NCI-H2227 treated with DMSO at 0.1 percent for 48 hours (cell line): ENCODE data around the gene CFDP1.
A peak's percentile ranks its signal among the peaks of the same experiment; 100 is the strongest.

Experiments used
- DNase-seq: peaks from one replicate; lab custom pipeline; 2025; lab: John Stamatoyannopoulos, UW

Gene CFDP1

DNA sequence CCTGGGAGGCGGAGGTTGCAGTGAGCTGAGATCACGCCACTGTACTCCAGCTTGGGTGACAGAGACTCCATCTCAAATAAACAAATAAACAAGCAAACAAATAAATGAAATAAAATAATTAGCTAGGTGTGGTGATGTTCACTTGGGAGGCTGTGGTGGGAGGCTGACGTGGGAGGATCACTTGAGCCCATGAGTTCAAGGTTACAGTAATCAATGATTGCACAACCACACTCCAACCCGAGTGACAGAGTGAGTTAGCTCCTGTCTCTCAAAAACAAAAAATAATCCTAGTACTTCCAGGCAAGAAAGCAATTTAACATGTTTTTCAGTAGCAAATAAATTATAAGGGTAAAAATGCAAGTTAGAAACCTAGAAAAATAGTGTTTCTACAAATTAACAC is 26.4 kb downstream of the CFDP1 start:
- DNase-seq = no peak

DNA sequence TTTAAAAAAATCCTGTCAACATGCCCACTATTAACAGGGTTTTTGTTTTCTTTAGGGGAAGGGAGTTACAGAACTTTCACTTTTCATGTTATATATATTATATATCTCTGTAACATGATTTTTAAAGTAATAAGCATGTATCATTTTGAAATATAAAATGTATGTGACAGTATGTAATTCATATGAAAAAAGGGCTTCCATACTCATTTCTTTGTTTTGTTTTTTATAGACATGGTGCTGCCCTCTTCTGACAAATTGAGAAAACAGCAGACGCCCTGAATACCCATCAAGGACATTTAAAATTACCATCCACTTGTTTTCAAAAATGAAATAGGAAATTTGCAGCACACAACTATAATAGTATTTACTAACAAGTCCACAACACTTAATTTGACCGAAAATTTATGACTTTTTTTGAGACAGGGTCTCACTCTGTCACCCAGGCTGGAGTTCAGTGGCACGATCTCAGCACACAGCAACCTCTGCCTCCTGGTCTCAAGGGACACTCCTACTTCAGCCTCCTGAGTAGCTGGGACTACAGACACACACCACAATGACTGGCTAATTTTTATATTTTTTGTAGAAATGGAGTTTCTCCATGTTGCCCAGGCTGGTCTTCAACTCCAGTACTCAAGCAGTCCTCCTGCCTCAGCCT is 30.4 kb downstream of the CFDP1 start:
- DNase-seq = peak; percentile 12

DNA sequence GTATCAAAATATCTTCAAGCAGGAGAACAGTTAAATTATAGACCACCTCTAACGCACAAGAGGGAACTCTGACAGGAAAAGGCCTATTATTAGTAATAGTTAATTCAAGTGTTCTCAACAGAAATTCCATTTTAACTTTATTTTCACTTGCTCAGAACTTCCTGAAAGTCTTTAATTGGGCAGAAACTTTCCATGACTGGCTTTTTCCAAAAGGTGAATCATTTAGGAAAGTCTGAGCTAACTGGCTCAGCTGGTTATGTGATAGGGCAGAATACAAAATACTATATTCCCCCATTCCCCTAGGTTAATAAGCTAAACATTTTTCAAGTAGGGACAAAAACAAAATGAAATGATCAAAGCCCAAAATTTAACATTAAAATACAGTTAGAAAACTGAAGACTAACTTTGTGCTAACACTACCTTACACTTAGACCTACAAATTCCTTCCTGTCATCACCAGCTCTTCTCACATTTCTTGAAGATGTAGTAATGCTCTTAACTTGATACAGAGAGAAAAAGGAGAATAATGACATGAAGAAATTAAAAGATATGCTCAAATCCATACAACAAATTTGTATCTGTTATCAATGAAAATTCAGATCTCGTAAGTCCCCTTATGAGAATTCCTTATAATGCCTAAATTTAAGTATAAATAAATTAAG is 31.0 kb downstream of the CFDP1 start:
- no peak for DNase-seq

DNA sequence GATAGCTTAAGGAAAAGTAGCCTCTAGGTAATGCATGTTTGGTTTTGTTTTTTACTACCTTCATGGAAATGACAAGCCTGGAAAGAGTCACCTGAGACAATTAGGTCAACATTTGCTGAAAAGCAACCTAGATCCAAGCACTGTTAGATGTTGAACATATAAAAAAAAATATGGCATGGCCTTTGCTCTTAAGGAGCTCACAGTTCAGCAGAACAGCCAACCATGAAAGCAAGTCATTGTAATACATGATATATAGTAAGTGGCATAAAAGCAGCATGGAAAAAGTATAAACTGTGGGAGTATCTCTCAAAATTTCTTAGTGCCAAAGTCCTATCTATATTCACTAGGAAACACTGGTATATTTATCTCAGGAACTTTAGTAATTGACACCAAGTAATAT is 31.6 kb downstream of the CFDP1 start:
- no peak for DNase-seq

DNA sequence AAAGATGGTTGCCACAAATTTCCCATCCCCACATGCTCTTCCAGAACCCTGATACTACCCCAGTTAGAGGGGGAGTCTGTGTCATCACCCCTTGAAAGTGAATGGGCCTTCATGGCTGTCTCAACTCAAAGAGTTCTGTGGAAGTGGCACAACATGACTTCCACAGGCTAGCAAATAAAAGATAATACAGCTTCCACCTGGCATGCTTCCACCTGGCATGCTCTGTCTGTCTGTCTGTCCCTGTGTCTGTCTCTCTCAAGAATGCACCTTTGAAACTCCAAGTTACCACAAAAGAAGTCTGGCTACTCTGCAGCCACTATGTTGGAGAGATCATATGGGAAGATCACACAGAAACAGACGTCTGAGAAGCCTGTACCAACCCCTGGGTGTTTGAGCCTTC is 35.0 kb downstream of the CFDP1 start:
- no peak for DNase-seq

DNA sequence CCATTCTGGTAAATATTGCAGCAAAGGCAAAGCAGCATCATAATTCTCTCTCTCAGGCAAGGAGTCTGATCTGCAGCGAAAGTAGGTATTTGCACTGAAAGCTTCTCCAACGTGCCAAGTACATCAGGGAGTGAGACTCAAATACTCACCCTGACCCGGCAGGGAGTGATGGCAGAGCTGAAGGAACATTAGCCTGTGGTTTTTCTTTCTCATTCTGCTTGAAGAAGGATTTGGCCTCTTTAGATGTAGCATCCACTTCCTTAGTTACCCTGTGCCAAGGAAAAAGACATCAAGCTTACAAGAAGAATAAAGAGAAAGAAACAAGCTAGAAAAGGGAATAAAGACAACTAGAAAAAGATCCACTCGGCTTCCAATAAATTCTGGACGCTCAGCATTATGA is 38.4 kb downstream of the CFDP1 start:
- DNase-seq = no peak

DNA sequence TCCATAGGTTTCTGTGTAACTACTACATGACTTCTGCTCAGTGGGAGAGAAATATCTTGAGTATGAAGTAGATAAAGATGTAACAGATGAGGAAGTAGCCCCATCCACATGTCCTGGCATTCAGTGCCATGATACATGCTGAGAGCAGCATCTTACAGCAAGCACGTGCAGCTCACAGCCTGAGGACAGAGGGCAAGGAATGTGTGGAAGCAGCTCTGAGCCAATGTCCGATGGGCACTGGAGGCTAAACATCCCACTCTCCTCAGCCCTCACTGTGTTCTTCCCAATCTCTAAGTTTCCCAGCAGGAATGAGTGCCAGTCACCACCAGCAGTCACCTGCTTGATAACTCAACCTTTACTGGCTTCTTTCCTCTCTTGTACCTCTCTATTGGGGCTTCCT is 40.4 kb downstream of the CFDP1 start:
- no peak for DNase-seq

DNA sequence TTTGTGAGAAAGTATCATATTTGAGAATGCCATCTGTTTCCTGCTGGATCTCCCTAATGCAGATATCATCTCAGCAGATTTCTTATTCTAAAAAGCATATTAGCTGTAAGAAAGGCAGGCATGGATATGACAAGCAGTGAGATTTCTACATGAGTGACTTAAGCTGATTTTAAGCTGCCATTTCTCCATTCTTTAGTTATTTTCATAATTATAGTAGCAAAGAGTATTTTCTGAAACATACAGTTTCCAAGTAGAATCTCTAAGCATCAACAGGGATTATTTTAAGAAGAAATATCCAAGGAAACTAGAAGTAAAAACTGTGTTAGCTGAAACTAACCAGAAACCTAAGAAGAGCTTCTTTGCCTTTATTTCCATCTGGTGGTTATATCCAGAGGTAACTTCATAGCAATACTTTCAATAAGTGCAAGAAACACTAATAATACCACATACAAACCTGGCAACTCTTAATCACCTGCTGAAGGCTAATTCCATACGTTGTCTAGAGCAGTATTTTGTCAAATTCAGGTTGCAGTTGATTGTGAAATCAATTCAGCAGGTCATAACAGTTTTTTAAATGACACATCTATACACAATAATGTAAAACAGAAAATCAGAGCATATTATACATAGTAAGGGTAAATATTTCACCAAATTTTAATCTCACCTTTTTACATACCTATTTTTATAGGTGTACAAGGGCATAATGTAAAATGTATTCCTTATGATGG is 42.2 kb downstream of the CFDP1 start:
- DNase-seq = no peak

DNA sequence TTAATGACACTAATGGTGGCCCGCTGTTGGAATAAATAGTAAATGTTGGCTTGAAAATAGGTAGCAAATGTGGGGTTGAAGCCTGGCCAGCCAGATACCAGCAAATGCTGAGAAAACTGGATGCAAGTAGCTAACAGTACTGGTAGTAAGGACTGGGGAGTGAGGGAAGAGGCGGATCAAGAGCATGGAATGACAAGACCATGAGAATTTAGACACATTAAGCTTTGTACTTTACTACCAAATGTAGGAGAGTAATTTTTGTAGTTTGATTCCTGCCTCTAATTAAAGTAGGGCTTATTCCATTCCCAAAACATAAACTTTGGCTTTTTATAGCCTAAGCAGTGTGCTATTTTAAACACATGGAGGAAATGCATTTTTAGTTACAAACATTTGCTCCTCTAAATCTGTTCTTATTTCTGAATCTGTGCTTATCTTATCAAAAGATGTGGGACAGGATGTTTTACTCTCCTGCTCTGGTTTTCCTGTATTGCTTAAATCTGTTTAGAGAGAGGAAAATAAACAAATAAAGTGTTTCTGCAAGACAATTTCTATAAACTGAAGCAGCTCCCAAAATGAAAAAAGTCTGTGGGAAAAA is 44.1 kb downstream of the CFDP1 start:
- DNase-seq = no peak

DNA sequence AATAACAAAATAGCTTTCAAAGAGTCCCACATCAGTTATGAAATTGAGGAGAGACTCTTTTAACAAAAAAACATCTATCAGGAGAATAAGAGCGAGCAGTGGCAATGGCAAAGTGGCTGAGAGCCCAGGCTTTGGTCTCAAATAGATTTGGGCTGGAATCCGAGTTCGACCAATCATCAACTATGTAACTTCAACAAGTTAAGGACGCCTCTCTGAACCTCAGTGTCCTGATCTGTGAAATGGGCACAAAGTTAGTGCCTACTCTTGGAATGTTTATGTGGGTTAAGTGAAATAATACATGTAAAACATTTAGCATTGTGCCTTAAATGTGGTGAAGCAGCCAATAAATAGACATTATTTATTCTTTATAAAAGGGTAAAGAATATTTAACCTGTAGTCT is 45.4 kb downstream of the CFDP1 start:
- DNase-seq = no peak

DNA sequence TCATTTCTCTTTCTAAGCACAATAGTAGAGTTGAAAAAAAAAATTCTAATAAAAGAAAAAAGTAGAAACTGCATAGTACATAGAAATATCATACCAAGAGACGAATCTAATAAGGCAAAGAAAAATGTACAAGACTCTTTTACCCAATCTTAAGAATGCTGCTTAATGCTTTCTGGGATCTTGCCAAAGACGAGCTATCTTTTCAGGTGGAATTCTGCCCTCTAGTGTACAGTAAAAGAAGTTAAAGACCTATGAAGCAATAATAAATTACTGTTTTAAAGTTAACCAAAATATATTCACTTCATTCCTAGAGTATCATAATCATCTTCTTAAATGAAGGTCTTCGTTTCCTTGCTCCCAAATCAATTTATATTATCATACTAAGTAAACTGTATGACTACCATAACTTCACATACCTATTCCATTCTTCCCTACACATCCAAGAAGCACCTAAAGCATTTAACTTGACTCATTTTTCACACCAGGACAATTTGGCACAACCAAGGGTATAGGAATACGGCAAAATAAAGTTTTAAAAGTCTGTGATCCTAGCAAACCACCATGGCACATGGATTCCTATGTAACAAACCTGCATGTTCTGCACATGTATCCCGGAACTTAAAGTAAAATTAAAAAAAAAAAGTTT is 47.7 kb downstream of the CFDP1 start:
- DNase-seq = peak; percentile 34

DNA sequence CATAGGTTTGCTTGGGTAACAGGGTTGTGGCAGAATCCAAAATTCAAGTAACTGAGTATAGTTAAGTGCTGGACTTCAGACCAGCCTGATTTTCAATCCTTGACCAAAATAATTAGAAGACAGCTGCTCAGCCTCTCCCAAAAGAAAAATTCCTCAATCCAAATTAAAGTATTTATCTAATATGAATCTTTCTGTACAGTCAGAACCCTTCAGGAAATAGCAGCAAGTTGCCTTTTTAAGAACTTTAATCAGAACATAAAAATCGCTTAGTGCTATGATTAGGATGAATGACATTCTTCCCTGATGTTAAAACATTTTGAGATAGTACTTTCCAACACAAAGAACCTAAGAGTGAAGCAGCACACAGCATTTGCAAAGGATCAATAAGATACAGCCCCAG is 50.2 kb downstream of the CFDP1 start:
- DNase-seq = no peak

DNA sequence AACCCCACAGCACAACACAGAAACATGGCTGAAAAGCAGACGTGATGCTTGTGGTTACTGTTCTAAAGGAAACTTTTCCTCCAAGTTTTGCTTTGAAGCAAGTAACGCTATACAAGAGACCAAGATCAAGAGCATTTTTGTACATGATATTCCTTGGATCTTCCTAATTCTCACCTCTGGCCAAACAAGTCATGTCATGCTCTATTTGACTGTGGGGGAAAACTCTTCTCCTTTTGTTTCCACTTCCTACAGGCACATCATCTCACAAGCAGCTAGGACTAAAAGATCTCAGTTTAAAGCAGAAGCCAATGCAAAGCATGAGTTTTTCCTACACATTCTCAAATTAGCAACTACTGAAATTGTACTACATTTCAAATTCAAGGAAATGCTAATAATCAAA is 50.7 kb downstream of the CFDP1 start:
- no peak for DNase-seq

DNA sequence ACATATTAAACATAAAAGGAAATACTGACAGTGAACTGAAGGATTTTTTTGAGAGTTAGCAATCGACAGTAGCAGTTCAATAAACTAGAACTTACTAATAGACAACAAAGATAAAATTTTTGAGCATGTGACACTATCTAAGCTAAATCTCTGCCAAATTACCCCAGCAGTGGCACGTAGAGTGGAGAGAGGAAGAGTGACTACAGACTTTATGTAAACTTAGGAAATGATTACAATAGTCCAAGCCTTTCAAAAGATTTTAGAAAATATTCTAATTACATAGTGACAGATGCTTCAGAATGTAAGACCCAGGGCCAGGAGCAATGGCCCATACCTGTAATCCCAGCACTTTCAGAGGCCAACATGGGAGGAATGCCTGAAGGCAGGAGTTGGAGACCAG is 52.4 kb downstream of the CFDP1 start:
- no peak for DNase-seq

DNA sequence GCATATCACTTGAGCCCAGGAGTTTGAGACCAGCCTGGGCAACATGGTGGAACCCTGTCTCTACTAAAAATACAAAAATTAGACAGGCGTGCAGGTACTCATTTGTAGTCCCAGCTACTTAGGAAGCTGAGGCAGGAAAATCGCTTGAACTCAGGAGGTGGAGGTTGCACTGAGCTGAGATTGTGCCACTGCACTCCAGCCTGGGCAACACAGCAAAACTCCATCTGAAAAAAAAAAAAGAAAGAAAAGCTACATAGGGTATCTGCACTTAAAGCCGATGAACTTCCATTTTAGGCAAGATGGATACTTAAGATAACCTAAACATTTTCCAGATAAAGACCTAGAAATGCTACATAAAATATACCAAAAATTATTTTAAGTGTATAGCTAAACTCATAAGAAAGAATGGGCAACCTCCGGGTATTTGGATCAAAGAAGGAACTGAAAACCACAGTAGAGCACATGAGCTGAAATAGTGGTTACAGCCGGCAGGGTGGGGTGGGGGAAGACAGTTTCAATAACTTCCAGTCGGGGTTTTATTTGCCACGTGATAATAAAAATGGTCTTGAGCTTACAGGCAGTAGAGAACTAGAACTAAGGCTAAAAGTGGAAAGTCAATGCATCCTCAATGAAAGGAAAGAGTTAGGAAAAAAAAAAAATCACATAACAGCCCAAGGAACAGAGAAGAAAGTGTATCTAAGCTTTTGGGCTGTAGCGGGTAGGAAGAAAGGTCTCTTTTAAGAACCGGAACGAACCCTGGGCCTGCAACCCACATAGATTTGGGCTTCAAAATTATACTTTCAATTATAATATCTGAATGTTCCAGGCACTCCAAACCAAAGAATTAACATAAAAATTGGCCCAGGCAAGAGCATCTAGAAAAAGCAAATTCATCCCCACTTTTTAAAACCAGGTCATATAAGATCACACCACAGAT is 53.1 kb downstream of the CFDP1 start:
- no peak for DNase-seq

DNA sequence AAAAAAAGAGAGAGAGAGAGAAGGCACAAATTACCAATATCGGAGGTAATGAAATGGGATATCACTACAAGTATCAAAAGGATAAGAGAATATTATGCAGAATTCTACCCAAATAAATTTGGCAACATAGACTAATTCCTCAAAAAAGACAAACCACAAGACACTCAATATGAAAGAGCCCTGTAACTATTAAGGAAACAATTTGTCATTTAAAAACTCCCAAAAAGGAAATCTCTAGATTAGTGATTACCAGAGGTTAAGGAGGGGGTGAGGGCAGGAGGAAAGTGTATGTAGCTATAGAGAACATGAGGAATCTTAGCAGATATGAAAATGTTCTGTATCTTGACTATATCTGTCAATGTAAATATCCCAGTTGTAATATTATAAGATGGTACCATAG is 54.0 kb downstream of the CFDP1 start:
- no peak for DNase-seq

DNA sequence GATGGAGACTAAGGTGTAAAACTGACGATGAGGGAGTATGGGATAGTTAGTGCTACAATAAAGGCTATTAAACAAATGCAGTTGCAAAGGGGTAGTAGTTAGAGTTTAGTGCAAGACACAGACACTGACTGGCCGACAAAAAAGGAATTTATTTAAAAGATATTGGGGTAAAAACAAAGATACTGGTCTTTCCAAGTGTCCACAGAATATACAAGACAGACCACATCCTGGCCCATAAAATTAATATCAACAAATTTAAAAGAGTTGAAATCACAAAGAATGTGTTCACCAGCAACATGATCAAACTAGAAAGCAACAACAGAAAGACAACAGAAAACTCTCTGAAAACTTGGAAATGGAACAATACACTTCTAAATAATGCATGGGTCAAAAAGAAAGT is 54.7 kb downstream of the CFDP1 start:
- no peak for DNase-seq

DNA sequence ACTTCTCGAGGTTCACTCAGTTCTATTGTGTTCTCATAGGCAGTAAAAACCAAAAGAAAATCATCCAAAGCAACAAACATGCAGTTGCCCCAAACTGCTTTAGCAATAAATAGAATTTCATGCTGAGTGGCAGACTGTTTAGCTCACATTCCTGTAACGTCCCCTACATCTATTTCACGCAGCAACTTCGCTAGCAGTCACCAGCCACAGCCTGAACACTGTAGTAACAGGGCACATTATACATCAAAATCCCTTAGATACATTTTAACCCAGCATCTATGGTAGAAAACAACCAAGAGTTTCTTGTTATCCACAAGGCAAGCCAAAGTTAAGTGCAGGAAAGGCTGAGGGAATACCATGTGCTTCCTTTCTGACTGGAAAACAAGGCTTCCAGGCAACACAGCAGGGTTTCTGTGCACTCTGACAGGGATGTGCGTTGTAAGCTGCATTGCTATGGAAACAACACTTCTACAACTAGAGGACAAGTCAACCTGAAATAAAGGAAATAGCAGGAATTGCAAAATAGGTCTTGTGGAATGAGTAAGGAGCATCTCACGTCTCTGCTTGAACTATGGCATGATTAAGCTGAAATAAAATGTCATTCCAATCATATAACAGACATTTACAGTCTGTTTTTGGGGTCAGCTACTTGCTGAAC is 55.4 kb downstream of the CFDP1 start:
- DNase-seq = peak; percentile 72

DNA sequence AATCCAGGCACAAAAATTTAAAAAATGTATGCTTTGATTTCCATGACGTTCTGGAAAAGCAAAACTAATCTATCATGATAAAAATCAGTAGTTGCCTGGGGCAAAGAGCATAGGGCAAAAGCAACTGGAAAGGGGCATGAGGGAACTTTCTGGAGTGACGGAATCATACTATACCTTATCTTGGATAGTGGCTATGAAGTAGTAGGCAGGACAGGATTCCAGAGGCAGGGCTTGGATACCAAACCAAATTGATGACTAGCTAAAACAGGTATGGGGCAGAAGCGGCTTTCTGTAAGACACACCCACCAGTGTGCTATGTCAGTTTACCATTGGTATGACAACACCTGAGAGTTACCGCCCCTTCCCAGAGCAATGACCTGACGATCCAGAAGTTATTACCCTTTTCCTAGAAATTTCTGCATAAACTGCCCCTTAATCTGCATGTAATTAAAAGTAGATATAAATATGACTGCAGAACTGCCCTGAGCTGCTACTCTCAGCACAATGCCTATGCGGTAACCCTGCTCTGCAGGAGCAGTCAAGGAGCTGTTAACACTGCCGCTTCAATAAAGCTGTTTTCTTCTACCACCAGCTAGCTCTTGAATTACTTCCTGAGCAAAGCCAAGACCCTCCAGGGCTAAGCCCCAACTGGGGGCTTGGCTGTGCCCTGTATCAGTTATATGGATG is 56.7 kb downstream of the CFDP1 start:
- peak; percentile 3 for DNase-seq

DNA sequence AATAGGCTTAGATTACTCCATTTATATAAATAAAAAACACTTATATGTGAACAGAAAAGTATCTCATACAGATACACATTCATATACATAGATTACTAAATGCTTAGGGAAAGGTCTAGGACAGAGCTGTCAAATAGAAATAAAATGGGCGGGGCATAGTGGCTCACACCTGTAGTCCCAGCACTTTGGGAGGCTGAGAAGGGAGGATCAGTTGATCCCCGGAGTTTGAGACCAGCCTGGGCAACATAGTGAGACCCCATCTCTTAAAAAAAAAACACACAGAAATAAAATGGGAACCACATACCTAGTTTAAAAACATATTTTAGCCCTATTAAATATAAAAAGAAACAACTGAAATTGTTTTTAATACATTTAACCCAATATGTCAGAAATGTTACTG is 58.9 kb downstream of the CFDP1 start:
- DNase-seq = no peak
